Esophagus squamous epithelium (tissue), 5 donors: ENCODE data around the gene TANGO2. TPM values are rescaled to one million over a fixed set of nuclear protein-coding genes. Genes with fewer than 3 reads are reported as not detected.

Experiments used
- DNase-seq: peaks from one replicate; lab custom pipeline; 2025; lab: John Stamatoyannopoulos, UW
- H3K27ac ChIP-seq, 4 donors: fragments of 200-600 bp; sonication (generic); one replicate each; pipeline ENCODE4 v1.5.1; 2016 to 2019; ENCODE audit warnings: mild to moderate bottlenecking in 1 of 4
- H3K27me3 ChIP-seq, 4 donors: fragments of 200-600 bp; sonication (generic); 1 replicate in 3 of 4; 2 replicates in 1 of 4; pipeline versions ENCODE4 v1.5.1 to v1.6.0; 2017 to 2021; ENCODE audit warnings: antibody characterized with exemption in 1 of 4
- H3K36me3 ChIP-seq, 3 donors: fragments of 200-600 bp; sonication (generic); one replicate each; pipeline ENCODE4 v1.5.1; 2016 to 2019
- H3K4me1 ChIP-seq, 3 donors: fragments of 200-600 bp; sonication (generic); one replicate each; pipeline ENCODE4 v1.5.1; 2017 to 2019
- H3K4me3 ChIP-seq, 4 donors: fragments of 200-600 bp; sonication (generic); 1 replicate in 3 of 4; 2 replicates in 1 of 4; pipeline ENCODE4 v1.5.1; 2016 to 2019; ENCODE audit warnings: mild to moderate bottlenecking in 2 of 4, moderate library complexity in 1 of 4
- H3K9me3 ChIP-seq, 3 donors: fragments of 200-600 bp; sonication (generic); one replicate each; pipeline ENCODE4 v1.5.1; 2016 to 2019
- POLR2A ChIP-seq, 4 donors: fragments of 450-650 bp; IDR thresholded peaks; one replicate each; pipeline ENCODE4 v1.6.1; 2017; ENCODE audit warnings: antibody characterized with exemption in 4 of 4, mild to moderate bottlenecking in 4 of 4, moderate library complexity in 3 of 4
- WGBS, 2 donors: methylation state at CpG; one replicate each; pipeline ENCODE4 v1.1.5; 2018; 5-methylcytosine and 5-hydroxymethylcytosine counted together
- intact Hi-C: fragments of 100-400 bp; cut with DNase I; formaldehyde crosslinking; loops from one replicate; pipeline ENCODE4 v1.15.0; 2022
- total RNA-seq, 4 donors: library from RNA; depleted of rRNA; stranded (reverse); fragments of >200 nt; gene quantifications; one replicate each; pipeline ENCODE4 v1.1.0, GENCODE V29; 2016
- TF ChIP-seq, protein P1 (sequence below), 6 experiments: fragments of 450-650 bp in 4 of 6; fragments of 200-600 bp in 2 of 6; sonication (generic) in 2 of 6; IDR thresholded peaks; one replicate each; pipeline ENCODE4 v1.5.1; 2016 to 2019; ENCODE audit warnings: antibody characterized with exemption in 6 of 6, mild to moderate bottlenecking in 4 of 6, moderate library complexity in 4 of 6
- donor health status: DM: yes; HTN: yes; CAD: no.

TANGO2 gene
- total RNA-seq, 4 donors from 2014 or later: 14.0 to 28.2 (median 17.6) TPM

DNA sequence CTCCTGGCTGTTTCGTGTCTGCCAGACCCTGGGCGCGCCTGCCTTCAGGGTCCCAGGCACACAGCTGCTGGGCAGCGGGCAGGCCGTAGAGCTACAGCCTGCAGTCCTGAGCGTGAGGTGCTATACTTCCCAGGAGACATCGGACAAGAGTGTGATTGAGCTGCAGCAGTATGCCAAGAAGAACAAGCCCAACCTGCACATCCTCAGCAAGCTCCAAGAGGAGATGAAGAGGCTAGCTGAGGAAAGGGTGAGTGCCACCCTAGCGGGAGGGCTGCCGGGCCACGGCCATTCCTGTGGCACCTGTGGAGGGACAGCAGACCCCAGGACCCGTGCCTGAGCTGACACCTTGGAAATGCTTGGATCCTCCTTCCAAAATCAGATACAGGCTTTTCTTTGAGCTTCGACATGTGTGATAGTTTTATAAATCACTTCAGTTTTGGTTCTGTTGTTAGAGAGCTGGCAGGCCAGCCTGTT lies 87.9 kb downstream of the TANGO2 start:
- intact Hi-C loops: no loop called here
- TF ChIP-seq POLR2A (IDR thresholded peaks at IDR 0.05): no peak
- TF ChIP-seq, protein P1, sequence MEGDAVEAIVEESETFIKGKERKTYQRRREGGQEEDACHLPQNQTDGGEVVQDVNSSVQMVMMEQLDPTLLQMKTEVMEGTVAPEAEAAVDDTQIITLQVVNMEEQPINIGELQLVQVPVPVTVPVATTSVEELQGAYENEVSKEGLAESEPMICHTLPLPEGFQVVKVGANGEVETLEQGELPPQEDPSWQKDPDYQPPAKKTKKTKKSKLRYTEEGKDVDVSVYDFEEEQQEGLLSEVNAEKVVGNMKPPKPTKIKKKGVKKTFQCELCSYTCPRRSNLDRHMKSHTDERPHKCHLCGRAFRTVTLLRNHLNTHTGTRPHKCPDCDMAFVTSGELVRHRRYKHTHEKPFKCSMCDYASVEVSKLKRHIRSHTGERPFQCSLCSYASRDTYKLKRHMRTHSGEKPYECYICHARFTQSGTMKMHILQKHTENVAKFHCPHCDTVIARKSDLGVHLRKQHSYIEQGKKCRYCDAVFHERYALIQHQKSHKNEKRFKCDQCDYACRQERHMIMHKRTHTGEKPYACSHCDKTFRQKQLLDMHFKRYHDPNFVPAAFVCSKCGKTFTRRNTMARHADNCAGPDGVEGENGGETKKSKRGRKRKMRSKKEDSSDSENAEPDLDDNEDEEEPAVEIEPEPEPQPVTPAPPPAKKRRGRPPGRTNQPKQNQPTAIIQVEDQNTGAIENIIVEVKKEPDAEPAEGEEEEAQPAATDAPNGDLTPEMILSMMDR (IDR thresholded peaks at IDR 0.05): no peak
- no peak for DNase-seq

GRCh38 chr22:20109411-20110358 lies 88.8 kb downstream of the TANGO2 start:
- Histone ChIP-seq H3K27ac (no peak overlapping the region), H3K36me3 (peaks cover 39 to 100% (median 43%) of the 10 kb centered on the region in 3 donors), H3K4me1 (peaks cover 0 to 14% (median 0%) of the 10 kb centered on the region in 3 donors), H3K9me3 (no peaks in the 10 kb centered on the region), H3K27me3 (no peaks in the 10 kb centered on the region), H3K4me3 (no peak overlapping the region)
- no peak for TF ChIP-seq POLR2A (IDR thresholded peaks at IDR 0.05)
- TF ChIP-seq, protein P1 (IDR thresholded peaks at IDR 0.05): no peak
- intact Hi-C loops: loop anchor here (10.0 kb wide), 2 partner anchors 85 to 135 kb away; partner anchors contain the start of gene TANGO2
- DNase-seq: no peak
- 100% methylated on average over 1 of the region's 23 CpGs; no CpG with 5 or more reads in 1 of the 2 donors for WGBS, 2 donors

More for the DNA sequence above, 87.9 kb downstream of the TANGO2 start:
- peaks cover 0 to 9% (median 0%) of the 10 kb centered on the region in 3 donors for H3K4me1 ChIP-seq
- no peak overlapping the region for H3K4me3 ChIP-seq
- 66 to 96% methylated on average over 5 to 11 of the region's 12 CpGs for WGBS, 2 donors
- no peak overlapping the region for H3K27ac ChIP-seq
- H3K9me3 ChIP-seq: no peaks in the 10 kb centered on the region
- H3K36me3 ChIP-seq: peaks cover 38 to 100% (median 39%) of the 10 kb centered on the region in 3 donors
- H3K27me3 ChIP-seq: no peaks in the 10 kb centered on the region

DNA sequence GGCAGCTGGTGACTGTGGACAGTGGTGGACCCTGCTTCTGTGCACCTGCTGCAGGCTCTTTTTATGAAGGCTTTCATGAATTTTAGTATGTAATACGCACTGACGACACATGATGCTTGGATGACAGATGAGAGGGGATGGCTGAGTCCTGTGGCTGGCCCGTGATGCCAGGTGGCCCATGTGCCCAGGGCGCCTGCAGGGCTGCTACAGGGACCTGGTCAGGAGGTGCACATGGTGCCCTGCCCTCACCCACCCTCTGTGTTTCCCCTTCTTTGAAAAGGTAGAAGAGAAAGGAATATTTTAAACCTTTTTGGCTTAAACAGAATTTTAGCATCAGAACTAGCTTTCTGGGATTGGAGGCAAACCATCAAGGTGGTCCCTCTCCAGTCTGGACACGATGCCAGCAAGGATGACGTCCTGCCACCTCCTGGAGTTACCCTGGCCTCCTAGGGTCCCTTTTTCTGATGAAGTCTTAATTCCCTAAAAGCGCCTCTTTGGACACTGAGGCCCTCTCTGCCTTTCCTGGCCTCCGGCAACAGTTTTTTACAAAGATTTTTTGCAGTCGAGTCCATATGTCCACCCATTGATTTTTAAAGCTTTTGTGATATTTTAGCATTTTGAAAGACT lies 89.6 kb downstream of the TANGO2 start:
- H3K4me3 ChIP-seq: no peak overlapping the region
- intact Hi-C loops: loop anchor here (10.0 kb wide), 2 partner anchors 86 to 136 kb away; partner anchors contain the start of gene TANGO2
- no peak for TF ChIP-seq POLR2A (IDR thresholded peaks at IDR 0.05)
- TF ChIP-seq, protein P1 (IDR thresholded peaks at IDR 0.05): no peak
- H3K4me1 ChIP-seq: peaks cover under 1 to 22% (median 1%) of the 10 kb centered on the region in 3 donors
- DNase-seq: no peak
- H3K9me3 ChIP-seq: no peaks in the 10 kb centered on the region
- 77 to 86% methylated on average over 7 to 9 of the region's 9 CpGs for WGBS, 2 donors
- H3K27ac ChIP-seq: no peak overlapping the region
- no peaks in the 10 kb centered on the region for H3K27me3 ChIP-seq
- H3K36me3 ChIP-seq: peaks cover 39 to 100% (median 43%) of the 10 kb centered on the region in 3 donors

DNA sequence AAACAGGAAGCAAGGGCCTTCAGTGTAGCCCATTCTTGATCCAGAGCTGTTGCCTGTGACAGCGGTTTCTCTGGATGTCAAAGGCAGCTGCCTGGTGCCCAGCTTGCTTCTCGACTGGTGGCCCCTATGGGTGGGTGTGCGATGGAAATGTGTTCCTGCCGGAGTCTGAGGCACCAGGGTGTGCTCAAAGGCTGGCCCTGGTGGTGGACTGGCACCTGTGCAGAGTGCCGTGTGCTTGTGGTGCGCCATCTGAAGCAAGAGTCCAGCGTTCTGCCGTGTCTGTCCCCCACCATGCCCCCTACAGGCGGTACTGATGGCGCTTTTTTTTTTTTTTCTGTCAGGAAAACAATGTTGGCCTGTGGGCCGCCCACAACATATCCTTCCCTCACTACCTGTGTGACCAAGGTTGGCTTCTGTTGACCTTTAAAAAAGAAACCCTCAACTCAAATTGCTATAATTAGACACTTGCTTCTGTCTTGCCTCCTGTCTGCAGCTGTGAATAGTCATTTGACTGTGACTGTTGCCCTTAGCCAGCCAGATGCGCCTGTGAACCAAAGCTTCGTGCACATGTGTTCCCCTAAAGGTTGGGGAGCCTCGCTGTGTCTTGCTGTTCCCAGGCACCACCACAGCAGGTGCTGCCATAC lies 90.3 kb downstream of the TANGO2 start:
- 49 to 57% methylated on average over 9 to 11 of the region's 14 CpGs for WGBS, 2 donors
- peaks cover 8 to 28% (median 8%) of the 10 kb centered on the region in 3 donors for H3K4me1 ChIP-seq
- no peak for DNase-seq
- peaks cover 39 to 98% (median 39%) of the 10 kb centered on the region in 3 donors for H3K36me3 ChIP-seq
- no peaks in the 10 kb centered on the region for H3K9me3 ChIP-seq
- TF ChIP-seq, protein P1 (IDR thresholded peaks at IDR 0.05): peak in 3 of 6 experiments; percentile 11 to 33 (median 31)
- no peak for TF ChIP-seq POLR2A (IDR thresholded peaks at IDR 0.05)
- H3K27me3 ChIP-seq: no peaks in the 10 kb centered on the region
- no peak overlapping the region for H3K27ac ChIP-seq
- no peak overlapping the region for H3K4me3 ChIP-seq
- intact Hi-C loops: loop anchor here (10.0 kb wide), 2 partner anchors 86 to 136 kb away; partner anchors contain the start of gene TANGO2
